ENCODE measurements around the gene SLCO4C1. TPM values are rescaled to one million over a fixed set of nuclear protein-coding genes. Genes with fewer than 3 reads are reported as not detected.

SLCO4C1 gene
- total and polyA plus RNA-seq, 2 of the 13 experiments (the other 11 are each of a cell fraction or from before 2014, with no cell fraction given), result 1.3 to 7.8 TPM

DNA sequence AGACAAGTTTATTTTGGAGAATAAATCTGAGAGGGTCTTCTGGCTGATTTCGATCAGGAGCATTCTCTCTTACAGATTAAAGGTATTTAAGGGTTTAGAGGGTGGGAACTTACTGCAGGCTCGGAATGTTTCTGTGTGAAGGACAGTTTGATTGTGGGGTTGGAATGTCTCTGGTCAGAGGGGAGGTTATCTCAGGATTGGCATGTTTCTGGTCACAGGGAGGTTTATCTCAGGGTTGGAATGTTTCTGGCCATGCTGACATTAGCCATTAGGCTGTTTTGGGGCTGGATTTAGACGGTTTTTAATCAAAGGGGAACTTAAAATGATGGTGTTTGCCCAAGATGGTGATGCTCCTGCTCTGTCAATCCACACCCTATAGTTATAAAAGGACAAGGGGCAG is 95.2 kb downstream of the SLCO4C1 start:
- no TSS peak for BruUV-seq (replicated peaks)
- no peak overlapping the region for H3K9ac ChIP-seq (ENCODE audit: insufficient read depth, low read depth, low read length)
- TF ChIP-seq ZZZ3 (CRISPR knock-in tag; IDR thresholded peaks at IDR 0.05; ENCODE audit: borderline replicate concordance), result no peak
- TF ChIP-seq JARID2 (CRISPR knock-in tag; IDR thresholded peaks at IDR 0.05; ENCODE audit: insufficient replicate concordance), result no peak
- TF ChIP-seq STAT5B (CRISPR knock-in tag; IDR thresholded peaks at IDR 0.05), result no peak
- no peak for TF ChIP-seq ZNF672 (CRISPR knock-in tag; IDR thresholded peaks at IDR 0.05)
- TF ChIP-seq ZFP36 (IDR thresholded peaks at IDR 0.05; ENCODE audit: borderline replicate concordance, low read depth, low read length, partially characterized antibody), result no peak
- TF ChIP-seq SNAPC2 (CRISPR knock-in tag; IDR thresholded peaks at IDR 0.05), result no peak
- TF ChIP-seq ZBTB21 (CRISPR knock-in tag; IDR thresholded peaks at IDR 0.05), result no peak
- TF ChIP-seq SRSF1 (optimal IDR thresholded peaks at IDR 0.05; ENCODE audit: low read depth, low read length), result no peak
- no peak for TF ChIP-seq ZNF773 (CRISPR knock-in tag; IDR thresholded peaks at IDR 0.05; ENCODE audit: borderline replicate concordance)
- TF ChIP-seq SMAD3 (CRISPR knock-in tag; IDR thresholded peaks at IDR 0.05), result no peak
- no peak for TF ChIP-seq ZFP1 (CRISPR knock-in tag; IDR thresholded peaks at IDR 0.05)
- TF ChIP-seq ZNF383 (CRISPR knock-in tag; IDR thresholded peaks at IDR 0.05; ENCODE audit: borderline replicate concordance), result no peak
- TF ChIP-seq NFE2 (CRISPR knock-in tag; IDR thresholded peaks at IDR 0.05), result no peak
- TF ChIP-seq HOMEZ (CRISPR knock-in tag; IDR thresholded peaks at IDR 0.05; ENCODE audit: low read depth), result no peak
- H3K79me2 ChIP-seq (ENCODE audit: insufficient read depth, low read length), result no peaks in the 10 kb centered on the region
- WGBS (ENCODE audit: low lambda C conversion rate), result 0% methylated on average over 3 of the region's 3 CpGs
- no peaks in the 10 kb centered on the region for H3K36me3 ChIP-seq (replicated peaks in 1 of 2; ENCODE audit: control insufficient read depth in 1 of 2, insufficient read depth in 2 of 2, low read length in 2 of 2)
- H2AFZ ChIP-seq (ENCODE audit: low read length), result no peak overlapping the region
- H3K4me3 ChIP-seq (replicated peaks in 1 of 3; ENCODE audit: insufficient read depth in 1 of 3, low read depth in 2 of 3, low read length in 3 of 3), result no peak overlapping the region
- H3K4me1 ChIP-seq (ENCODE audit: insufficient read depth, low read length), result no peaks in the 10 kb centered on the region
- DNase-seq (ENCODE audit: low spot score) (no peak), FAIRE-seq (no peak), ATAC-seq (0 out of 3 replicates have a peak, but pooled peaks have one; percentile 42)
- no peaks in the 10 kb centered on the region for H4K20me1 ChIP-seq (ENCODE audit: insufficient read depth, low read length)
- intact Hi-C loops (cut with micrococcal nuclease; ENCODE audit: unreplicated experiment) (no loop called here), in situ Hi-C loops (cut with HindIII; ENCODE audit: extremely low pct_ligation_motif_present, low pct_unique_long_range_greater_than_20kb) (no loop called here)
- no peak overlapping the region for H3K4me2 ChIP-seq (ENCODE audit: low read depth, low read length)
- H3K27ac ChIP-seq (ENCODE audit: extremely low read length, insufficient read depth, low read length), result no peak overlapping the region
- ChIA-PET CTCF (ENCODE audit: low intra/inter-chr PET ratio, low total read pairs) (no interaction called here), POLR2A (no interaction called here)
- H3K9me3 ChIP-seq (ENCODE audit: low read length), result no peaks in the 10 kb centered on the region
- H3K27me3 ChIP-seq (ENCODE audit: control insufficient read depth in 1 of 2, insufficient read depth in 2 of 2, low read length in 2 of 2), result peaks cover 0 to 6% of the 10 kb centered on the region in 2 experiments; a peak in 1 of 5 replicates
